Measurements from ENCODE around the gene SFT2D3. TPM values are rescaled to one million over a fixed set of nuclear protein-coding genes. Genes with fewer than 3 reads are reported as not detected.

SFT2D3 gene
- polyA plus RNA-seq, 2 of the 4 experiments (the other 2 are of a cell fraction) = 4.5 to 10.4 TPM

DNA sequence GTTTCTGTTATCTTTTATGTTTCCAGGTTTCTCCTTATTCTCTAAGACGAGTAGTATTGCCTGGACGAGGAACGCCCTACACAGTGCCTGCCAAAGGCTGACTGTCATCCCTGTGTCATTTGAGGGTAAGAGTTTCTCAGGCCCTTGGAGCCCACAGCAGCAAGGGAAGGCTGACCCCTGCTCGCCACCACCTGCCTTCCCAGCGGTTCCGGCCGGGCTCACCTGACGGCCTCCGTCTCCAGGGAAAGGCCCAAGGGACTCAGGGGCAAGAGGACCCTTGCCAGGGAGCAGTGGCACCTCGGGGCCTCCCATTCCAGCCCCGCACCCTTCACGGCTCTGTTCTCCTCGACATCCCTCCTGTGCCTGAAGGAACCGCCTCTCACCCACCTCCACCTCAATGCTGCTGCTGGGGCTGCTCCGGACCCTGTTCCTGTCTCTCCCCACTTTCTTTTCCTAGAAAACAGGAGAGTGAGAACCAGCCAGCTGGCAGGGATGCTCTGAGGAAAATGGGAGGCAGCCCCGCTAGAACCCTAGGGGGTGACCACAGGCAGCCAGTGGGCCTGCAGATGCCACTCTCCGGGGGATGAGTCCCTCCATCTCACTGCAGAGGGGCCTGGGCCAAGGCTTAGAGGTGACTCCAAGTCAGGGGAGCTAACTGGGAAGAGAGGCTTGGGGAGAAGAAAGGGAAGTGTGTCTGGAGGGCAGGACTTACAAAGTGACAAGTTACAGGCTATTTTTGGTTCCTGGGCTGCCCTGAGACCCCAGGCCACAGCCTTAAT is 27.8 kb upstream of the SFT2D3 start:
- ChIA-PET CTCF (interaction anchor here (0.6 to 1.3 kb wide), 7 partner anchors 21 to 83 kb away, joined by 3 to 6 read pairs (median 4); no protein-coding TSS in a partner anchor), POLR2A (interaction anchor here (0.8 kb wide), 1 partner anchor 147 kb away, joined by 3 read pairs; the partner anchor contains the start of gene IWS1)
- Histone ChIP-seq H3K27ac (no peak overlapping the region; a peak in 2 of 6 replicates), H3K4me2 (no peak overlapping the region), H3K9me3 (no peaks in the 10 kb centered on the region), H3K4me1 (peaks cover 15% of the 10 kb centered on the region), H3K4me3 (no peak overlapping the region)
- WGBS (ENCODE audit: missing lambda C conversion rate) = 93% methylated on average over 16 of the region's 17 CpGs
- FAIRE-seq (no peak), DNase-seq (ENCODE audit: low read depth in 1 of 2, low spot score in 1 of 2) (no peak), ATAC-seq (no peak)
- TF ChIP-seq HDAC2 (IDR thresholded peaks at IDR 0.05) (no peak), CBX8 (IDR thresholded peaks at IDR 0.05) (no peak), RCOR1 (IDR thresholded peaks at IDR 0.05; ENCODE audit: low read depth, low read length) (no peak)
- TF ChIP-seq, protein P1, sequence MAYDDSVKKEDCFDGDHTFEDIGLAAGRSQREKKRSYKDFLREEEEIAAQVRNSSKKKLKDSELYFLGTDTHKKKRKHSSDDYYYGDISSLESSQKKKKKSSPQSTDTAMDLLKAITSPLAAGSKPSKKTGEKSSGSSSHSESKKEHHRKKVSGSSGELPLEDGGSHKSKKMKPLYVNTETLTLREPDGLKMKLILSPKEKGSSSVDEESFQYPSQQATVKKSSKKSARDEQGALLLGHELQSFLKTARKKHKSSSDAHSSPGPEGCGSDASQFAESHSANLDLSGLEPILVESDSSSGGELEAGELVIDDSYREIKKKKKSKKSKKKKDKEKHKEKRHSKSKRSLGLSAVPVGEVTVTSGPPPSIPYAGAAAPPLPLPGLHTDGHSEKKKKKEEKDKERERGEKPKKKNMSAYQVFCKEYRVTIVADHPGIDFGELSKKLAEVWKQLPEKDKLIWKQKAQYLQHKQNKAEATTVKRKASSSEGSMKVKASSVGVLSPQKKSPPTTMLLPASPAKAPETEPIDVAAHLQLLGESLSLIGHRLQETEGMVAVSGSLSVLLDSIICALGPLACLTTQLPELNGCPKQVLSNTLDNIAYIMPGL (CRISPR knock-in tag; IDR thresholded peaks at IDR 0.05; ENCODE audit: borderline replicate concordance) = no peak

DNA sequence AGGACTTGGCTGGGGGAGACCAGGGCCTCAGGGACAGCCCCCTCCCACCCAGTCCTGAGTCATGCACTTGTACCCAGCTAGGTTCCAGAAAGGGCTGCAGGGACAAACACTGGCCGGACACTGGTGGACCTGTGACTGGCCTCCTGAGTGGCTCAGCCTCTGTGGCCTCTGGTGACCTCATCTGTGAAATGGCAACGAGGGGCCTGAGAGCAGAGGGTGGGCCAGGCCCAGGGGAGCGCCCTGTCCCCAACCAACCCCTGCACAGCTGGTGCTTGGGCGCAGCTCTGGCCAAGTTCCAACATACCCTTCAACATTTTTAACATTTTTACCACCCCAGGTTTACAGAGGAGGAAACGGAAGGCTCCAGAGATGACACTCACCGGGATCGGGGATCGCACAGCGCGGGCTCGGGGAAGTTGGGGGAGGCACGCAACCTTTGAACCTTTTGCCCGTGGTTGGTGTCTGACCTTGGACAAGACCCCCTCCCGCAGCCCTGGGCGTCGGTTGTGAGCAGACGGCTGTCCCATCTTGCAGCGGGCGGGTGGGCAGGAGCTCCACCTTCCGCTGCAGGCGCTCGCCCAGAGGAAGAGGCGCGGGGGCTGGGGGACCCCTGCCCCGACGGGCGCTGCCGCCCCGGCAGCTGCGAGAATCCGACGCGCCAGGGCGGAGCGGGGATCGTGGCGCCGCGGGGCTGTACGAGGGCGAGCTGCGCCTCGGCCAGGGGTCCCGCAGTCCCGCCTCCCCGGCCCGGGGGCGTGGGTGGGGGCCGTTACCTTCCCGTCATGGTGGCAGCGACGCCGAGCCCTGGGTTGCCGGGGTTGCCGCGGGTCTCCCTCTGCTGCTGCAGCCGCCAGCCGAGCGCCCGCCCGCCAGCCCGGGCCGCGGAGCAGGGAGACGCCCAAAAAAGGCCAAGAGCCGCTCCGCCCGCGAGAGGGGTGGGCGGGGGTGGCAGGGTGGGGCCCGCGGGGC is 26.8 kb upstream of the SFT2D3 start:
- DNase-seq (ENCODE audit: low read depth in 1 of 2, low spot score in 1 of 2) (peak in 1 of 2 experiments; percentile 41), FAIRE-seq (no peak), ATAC-seq (peak; percentile 60 to 66)
- Histone ChIP-seq H3K4me1 (peaks cover 15% of the 10 kb centered on the region), H3K9me3 (no peaks in the 10 kb centered on the region), H3K27ac (peak overlapping the region; percentile 67 to 90), H3K4me2 (peak overlapping the region; percentile 94), H3K4me3 (peak overlapping the region; percentile 77)
- TF ChIP-seq POLR2AphosphoS2 (conservative IDR thresholded peaks at IDR 0.05; ENCODE audit: low read length) = no peak
- no peak for TF ChIP-seq RAD21 (conservative IDR thresholded peaks at IDR 0.05 in 1 of 2, IDR thresholded peaks at IDR 0.05 in 1 of 2)
- TF ChIP-seq TFCP2L1 (CRISPR knock-in tag; IDR thresholded peaks at IDR 0.05) = no peak
- TF ChIP-seq CBX8 (IDR thresholded peaks at IDR 0.05) = no peak
- 52% methylated on average over 18 of the region's 72 CpGs for WGBS (ENCODE audit: missing lambda C conversion rate)
- CTCF ChIA-PET = interaction anchor here (0.5 to 2.7 kb wide), 14 partner anchors 21 to 607 kb away, joined by 3 to 10 read pairs (median 4); no protein-coding TSS in a partner anchor
- POLR2A ChIA-PET = interaction anchor here (0.8 to 1.1 kb wide), 2 partner anchors 26 to 148 kb away, joined by 3 read pairs; partner anchors contain the start of gene IWS1

DNA sequence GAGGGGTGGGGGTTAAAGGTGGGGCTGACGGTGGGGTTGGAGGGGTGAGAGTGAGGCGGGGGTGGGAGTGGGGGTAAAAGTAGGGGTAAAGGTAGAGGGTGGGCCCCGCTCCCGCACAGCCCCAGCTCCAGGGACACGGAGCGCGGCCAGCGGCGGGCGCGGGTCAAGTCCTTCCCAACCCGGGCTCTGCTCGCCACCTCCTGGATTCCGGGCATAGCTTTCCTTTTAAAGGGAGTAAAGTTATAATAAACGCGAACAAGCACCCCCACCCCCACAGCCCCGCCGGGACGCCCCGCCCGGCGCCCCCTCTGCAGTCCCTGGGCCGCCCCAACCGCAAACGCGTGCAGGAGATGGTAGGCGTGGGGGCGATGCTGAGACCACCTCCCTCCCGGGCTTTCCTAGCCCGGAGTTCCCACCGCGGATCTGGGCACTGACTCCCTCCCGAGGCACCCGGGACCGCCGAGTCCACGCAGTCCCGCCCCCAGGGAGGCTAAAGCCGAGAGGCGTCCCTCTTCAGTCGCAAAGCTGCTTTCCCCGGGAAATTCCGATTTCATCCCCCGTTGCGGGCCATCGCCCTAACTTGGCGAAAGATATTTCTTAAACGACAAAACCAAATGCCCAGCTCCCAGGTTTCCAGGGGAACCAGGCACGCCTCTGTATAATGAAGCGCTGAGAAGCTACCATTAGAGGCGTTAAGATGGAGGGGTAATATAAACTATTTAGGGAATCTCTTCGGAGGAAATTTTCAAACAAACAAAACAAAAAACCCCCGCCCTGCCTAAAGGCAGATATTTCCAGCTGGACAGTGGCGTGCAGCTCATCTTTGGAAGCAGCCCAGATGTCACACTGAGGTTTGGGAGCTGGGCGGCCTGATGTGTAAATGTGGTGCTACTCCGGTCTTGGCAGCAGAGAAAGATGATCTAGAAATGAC is 25.7 kb upstream of the SFT2D3 start, which contains the start of gene LIMS2:
Gene LIMS2, minus strand, starts transcription at position 200 of the 931 bp plus-strand sequence. CDS start 506 bp downstream, outside the sequence.
- ATAC-seq (peak; percentile 72 to 83), DNase-seq (ENCODE audit: low read depth in 1 of 2, low spot score in 1 of 2) (peak; percentile 48 to 49), FAIRE-seq (no peak)
- ChIA-PET POLR2A (interaction anchor here (0.5 to 1.1 kb wide), 4 partner anchors 25 to 381 kb away, joined by 3 read pairs; no protein-coding TSS in a partner anchor), CTCF (interaction anchor here (0.5 to 2.7 kb wide), 13 partner anchors 17 to 608 kb away, joined by 3 to 10 read pairs (median 4); no protein-coding TSS in a partner anchor)
- 11% methylated on average over 23 of the region's 56 CpGs for WGBS (ENCODE audit: missing lambda C conversion rate)
- Histone ChIP-seq H3K4me2 (peak within 1 kb of the TSS; percentile 94), H3K9me3 (no peaks in the 10 kb centered on the region), H3K4me3 (peak within 1 kb of the TSS; percentile 77), H3K27ac (peak within 1 kb of the TSS; percentile 67 to 90), H3K4me1 (peaks cover 15% of the 10 kb centered on the region)
- TF ChIP-seq, protein P2, sequence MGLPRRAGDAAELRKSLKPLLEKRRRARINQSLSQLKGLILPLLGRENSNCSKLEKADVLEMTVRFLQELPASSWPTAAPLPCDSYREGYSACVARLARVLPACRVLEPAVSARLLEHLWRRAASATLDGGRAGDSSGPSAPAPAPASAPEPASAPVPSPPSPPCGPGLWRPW (IDR thresholded peaks at IDR 0.05) = no peak
- TF ChIP-seq EHF (CRISPR knock-in tag; IDR thresholded peaks at IDR 0.05) (no peak), JUN (IDR thresholded peaks at IDR 0.05) (no peak; a peak in 1 of 5 replicates), SMC3 (IDR thresholded peaks at IDR 0.05) (peak; percentile 37; the same call in 1 of the 3 replicates), RCOR1 (IDR thresholded peaks at IDR 0.05; ENCODE audit: low read depth, low read length) (no peak), GATA3 (IDR thresholded peaks at IDR 0.05; ENCODE audit: borderline replicate concordance) (no peak), EHMT2 (IDR thresholded peaks at IDR 0.05; ENCODE audit: low read depth) (no peak), KDM1A (IDR thresholded peaks at IDR 0.05; ENCODE audit: low read depth) (no peak), TFCP2L1 (CRISPR knock-in tag; IDR thresholded peaks at IDR 0.05) (no peak), EP300 (IDR thresholded peaks at IDR 0.05) (no peak), RNF2 (IDR thresholded peaks at IDR 0.05; ENCODE audit: borderline replicate concordance, low read depth) (peak; percentile 81; the same call in 1 of the 2 replicates), CBX2 (IDR thresholded peaks at IDR 0.05; ENCODE audit: borderline replicate concordance, low read depth) (no peak), CBX8 (IDR thresholded peaks at IDR 0.05) (0 out of 2 replicates have a peak, but pooled peaks have one; percentile 43)
- TF ChIP-seq, protein P3, sequence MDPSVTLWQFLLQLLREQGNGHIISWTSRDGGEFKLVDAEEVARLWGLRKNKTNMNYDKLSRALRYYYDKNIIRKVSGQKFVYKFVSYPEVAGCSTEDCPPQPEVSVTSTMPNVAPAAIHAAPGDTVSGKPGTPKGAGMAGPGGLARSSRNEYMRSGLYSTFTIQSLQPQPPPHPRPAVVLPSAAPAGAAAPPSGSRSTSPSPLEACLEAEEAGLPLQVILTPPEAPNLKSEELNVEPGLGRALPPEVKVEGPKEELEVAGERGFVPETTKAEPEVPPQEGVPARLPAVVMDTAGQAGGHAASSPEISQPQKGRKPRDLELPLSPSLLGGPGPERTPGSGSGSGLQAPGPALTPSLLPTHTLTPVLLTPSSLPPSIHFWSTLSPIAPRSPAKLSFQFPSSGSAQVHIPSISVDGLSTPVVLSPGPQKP (IDR thresholded peaks at IDR 0.05; ENCODE audit: low read depth, low read length) = no peak
- TF ChIP-seq, protein P4, sequence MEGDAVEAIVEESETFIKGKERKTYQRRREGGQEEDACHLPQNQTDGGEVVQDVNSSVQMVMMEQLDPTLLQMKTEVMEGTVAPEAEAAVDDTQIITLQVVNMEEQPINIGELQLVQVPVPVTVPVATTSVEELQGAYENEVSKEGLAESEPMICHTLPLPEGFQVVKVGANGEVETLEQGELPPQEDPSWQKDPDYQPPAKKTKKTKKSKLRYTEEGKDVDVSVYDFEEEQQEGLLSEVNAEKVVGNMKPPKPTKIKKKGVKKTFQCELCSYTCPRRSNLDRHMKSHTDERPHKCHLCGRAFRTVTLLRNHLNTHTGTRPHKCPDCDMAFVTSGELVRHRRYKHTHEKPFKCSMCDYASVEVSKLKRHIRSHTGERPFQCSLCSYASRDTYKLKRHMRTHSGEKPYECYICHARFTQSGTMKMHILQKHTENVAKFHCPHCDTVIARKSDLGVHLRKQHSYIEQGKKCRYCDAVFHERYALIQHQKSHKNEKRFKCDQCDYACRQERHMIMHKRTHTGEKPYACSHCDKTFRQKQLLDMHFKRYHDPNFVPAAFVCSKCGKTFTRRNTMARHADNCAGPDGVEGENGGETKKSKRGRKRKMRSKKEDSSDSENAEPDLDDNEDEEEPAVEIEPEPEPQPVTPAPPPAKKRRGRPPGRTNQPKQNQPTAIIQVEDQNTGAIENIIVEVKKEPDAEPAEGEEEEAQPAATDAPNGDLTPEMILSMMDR (IDR thresholded peaks at IDR 0.05) = peak; percentile 29; the same call in 2 of the 3 replicates
